Measurements from ENCODE around the gene DAPL1.

The DAPL1 gene

GRCh38 chr2:158775273-158776027 lies 19.7 kb upstream of the DAPL1 start:
- no peak for DNase-seq

GRCh38 chr2:158776231-158776630 lies 18.9 kb upstream of the DAPL1 start:
- DNase-seq, result no peak

GRCh38 chr2:158777077-158777476 lies 18.0 kb upstream of the DAPL1 start:
- no peak for DNase-seq

GRCh38 chr2:158778243-158778642 lies 16.9 kb upstream of the DAPL1 start:
- DNase-seq, result no peak

GRCh38 chr2:158779621-158780020 lies 15.5 kb upstream of the DAPL1 start:
- no peak for DNase-seq

GRCh38 chr2:158781353-158781961 lies 13.7 kb upstream of the DAPL1 start:
- no peak for DNase-seq

GRCh38 chr2:158782136-158782535 lies 13.0 kb upstream of the DAPL1 start:
- DNase-seq, result no peak

GRCh38 chr2:158782616-158783015 lies 12.5 kb upstream of the DAPL1 start:
- DNase-seq, result no peak

- DNase-seq, result no peak
These were observed 11.2 kb upstream of the DAPL1 start for GRCh38 chr2:158783923-158784322.

- DNase-seq, result no peak
These were observed 8.2 kb upstream of the DAPL1 start for GRCh38 chr2:158786897-158787296.

- DNase-seq, result no peak
These were observed 6.2 kb upstream of the DAPL1 start for GRCh38 chr2:158788951-158789350.

- no peak for DNase-seq
These were observed 1.5 kb downstream of the DAPL1 start for GRCh38 chr2:158796652-158797051.

GRCh38 chr2:158797963-158798700 lies 3.0 kb downstream of the DAPL1 start:
- DNase-seq, result no peak

- no peak for DNase-seq
These were observed 4.1 kb downstream of the DAPL1 start for GRCh38 chr2:158799181-158799580.

GRCh38 chr2:158803506-158803905 lies 8.4 kb downstream of the DAPL1 start:
- DNase-seq, result no peak

GRCh38 chr2:158805255-158805654 lies 10.1 kb downstream of the DAPL1 start:
- no peak for DNase-seq

- DNase-seq, result no peak
These were observed 10.8 kb downstream of the DAPL1 start for GRCh38 chr2:158805936-158806335.

- no peak for DNase-seq
These were observed 11.8 kb downstream of the DAPL1 start for GRCh38 chr2:158806941-158807340.

GRCh38 chr2:158808426-158808825 lies 13.3 kb downstream of the DAPL1 start:
- no peak for DNase-seq

GRCh38 chr2:158809816-158810215 lies 14.7 kb downstream of the DAPL1 start:
- no peak for DNase-seq

GRCh38 chr2:158810731-158811460 lies 15.8 kb downstream of the DAPL1 start:
- DNase-seq, result peak; percentile 41

- no peak for DNase-seq
These were observed 20.0 kb downstream of the DAPL1 start for GRCh38 chr2:158815166-158815565.

- DNase-seq, result no peak
These were observed 20.5 kb downstream of the DAPL1 start for GRCh38 chr2:158815658-158816057.
